Fibroblast of lung (primary cell): ENCODE results near the gene PRPF38A. TPM values are rescaled to one million over a fixed set of nuclear protein-coding genes. Genes with fewer than 3 reads are reported as not detected.

ENCODE experiments used
- DNase-seq, 2 donors: peaks; one replicate each; pipeline versions ENCODE4 v3.0.0 to v3.0.0-alpha.2; 2010; ENCODE audit warnings: low read depth in 2 of 2
- H2AFZ ChIP-seq: 2 replicates; pipeline ENCODE4 v1.5.1; 2012; ENCODE audit warnings: low read length, control low read depth, inconsistent platforms
- H3K27ac ChIP-seq: 2 replicates; pipeline ENCODE4 v1.5.1; 2011; ENCODE audit warnings: low read length, control low read depth; ENCODE audit not compliant: insufficient read depth
- H3K27me3 ChIP-seq: 2 replicates; pipeline ENCODE4 v1.5.1; 2011; ENCODE audit warnings: mild to moderate bottlenecking, low read length; ENCODE audit not compliant: control insufficient read depth, insufficient read depth
- H3K36me3 ChIP-seq: 2 replicates; pipeline ENCODE4 v1.5.1; 2011; ENCODE audit warnings: low read length; ENCODE audit not compliant: control insufficient read depth, insufficient read depth
- H3K4me1 ChIP-seq: 2 replicates; pipeline ENCODE4 v1.5.1; 2011; ENCODE audit warnings: low read length; ENCODE audit not compliant: control insufficient read depth, insufficient read depth; ENCODE audit errors: extremely low read depth
- H3K4me2 ChIP-seq: 2 replicates; pipeline ENCODE4 v1.5.1; 2011; ENCODE audit warnings: low read length, control low read depth; ENCODE audit not compliant: insufficient read depth; ENCODE audit errors: extremely low read depth
- H3K4me3 ChIP-seq, 4 experiments: fragments of 200-600 bp in 1 of 4; sonication (generic) in 1 of 4; replicated peaks in 1 of 4; 2 replicates each; pipeline ENCODE4 v1.5.1; 2011 to 2016; ENCODE audit warnings: low read length in 4 of 4, low read depth in 3 of 4, mild to moderate bottlenecking in 3 of 4, control low read depth in 2 of 4, inconsistent platforms in 1 of 4, mixed read lengths in 1 of 4; ENCODE audit not compliant: insufficient read depth in 1 of 4; ENCODE audit errors: control extremely low read depth in 1 of 4
- H3K79me2 ChIP-seq: 2 replicates; pipeline ENCODE4 v1.5.1; 2012; ENCODE audit warnings: mild to moderate bottlenecking, low read length, inconsistent platforms; ENCODE audit not compliant: control insufficient read depth, insufficient read depth
- H3K9ac ChIP-seq: 2 replicates; pipeline ENCODE4 v1.5.1; 2011; ENCODE audit warnings: mild to moderate bottlenecking, low read length, control low read depth; ENCODE audit not compliant: insufficient read depth
- H3K9me3 ChIP-seq: 2 replicates; pipeline ENCODE4 v1.5.1; 2012; ENCODE audit warnings: low read depth, low read length; ENCODE audit not compliant: control insufficient read depth, insufficient read depth
- H4K20me1 ChIP-seq: 2 replicates; pipeline ENCODE4 v1.5.1; 2011; ENCODE audit warnings: low read length; ENCODE audit not compliant: control insufficient read depth, insufficient read depth; ENCODE audit errors: extremely low read depth
- CTCF ChIP-seq, 2 donors: IDR thresholded peaks in 1 of 2; conservative IDR thresholded peaks in 1 of 2; 1 replicate in 1 of 2; 2 replicates in 1 of 2; pipeline ENCODE4 v1.5.1; 2011 to 2012; ENCODE audit warnings: low read length in 2 of 2, control low read depth in 1 of 2, inconsistent platforms in 1 of 2, low read depth in 1 of 2, mild to moderate bottlenecking in 1 of 2
- EZH2 ChIP-seq: IDR thresholded peaks from 2 replicates; pipeline ENCODE4 v1.5.1; 2012; ENCODE audit warnings: low read length, control low read depth, mild to moderate bottlenecking; ENCODE audit errors: missing control alignments
- polyA plus RNA-seq, 2 donors: library from polyadenylated mRNA; depleted of rRNA in 1 of 2; stranded (reverse) in 1 of 2; unstranded in 1 of 2; fragments of >200 nt; gene quantifications; 2 replicates each; pipeline ENCODE4 v1.2.1, GENCODE V29; 2011 to 2012; ENCODE audit warnings: missing spikeins in 1 of 2
- total RNA-seq: library from RNA; depleted of rRNA; stranded (reverse); fragments of >200 nt; gene quantifications from 2 replicates; pipeline ENCODE4 v1.2.1, GENCODE V29; 2014

Gene PRPF38A
- total and polyA plus RNA-seq, 2 donors (not counting 1 experiment from before 2014, with no cell fraction given) = 7.3 to 22.4 TPM

GRCh38 chr1:52423055-52423454 lies 18.7 kb downstream of the PRPF38A start:
- Histone ChIP-seq H3K27ac (no peak overlapping the region), H3K4me1 (peaks cover 2% of the 10 kb centered on the region), H4K20me1 (no peaks in the 10 kb centered on the region), H3K4me3 (no peak overlapping the region), H3K9ac (no peak overlapping the region), H3K36me3 (peaks cover 1% of the 10 kb centered on the region), H3K27me3 (no peaks in the 10 kb centered on the region), H2AFZ (no peak overlapping the region), H3K4me2 (no peak overlapping the region), H3K79me2 (no peaks in the 10 kb centered on the region), H3K9me3 (no peaks in the 10 kb centered on the region)
- DNase-seq = no peak
- TF ChIP-seq CTCF (conservative IDR thresholded peaks at IDR 0.05 in 1 of 2, IDR thresholded peaks at IDR 0.05 in 1 of 2; ENCODE audit: low read depth in 1 of 2, low read length in 2 of 2) = no peak
- TF ChIP-seq EZH2 = no peak

- Histone ChIP-seq H3K4me1 (peaks cover 2% of the 10 kb centered on the region), H3K4me3 (no peak overlapping the region), H3K27ac (no peak overlapping the region), H3K27me3 (no peaks in the 10 kb centered on the region), H3K9me3 (no peaks in the 10 kb centered on the region), H2AFZ (no peak overlapping the region), H3K4me2 (no peak overlapping the region), H4K20me1 (no peaks in the 10 kb centered on the region), H3K36me3 (peaks cover 1% of the 10 kb centered on the region), H3K9ac (no peak overlapping the region), H3K79me2 (no peaks in the 10 kb centered on the region)
- TF ChIP-seq EZH2 = no peak
- no peak for TF ChIP-seq CTCF (conservative IDR thresholded peaks at IDR 0.05 in 1 of 2, IDR thresholded peaks at IDR 0.05 in 1 of 2; ENCODE audit: low read depth in 1 of 2, low read length in 2 of 2)
- DNase-seq = no peak
Measured at GRCh38 chr1:52423771-52424170, 19.4 kb downstream of the PRPF38A start.

DNA sequence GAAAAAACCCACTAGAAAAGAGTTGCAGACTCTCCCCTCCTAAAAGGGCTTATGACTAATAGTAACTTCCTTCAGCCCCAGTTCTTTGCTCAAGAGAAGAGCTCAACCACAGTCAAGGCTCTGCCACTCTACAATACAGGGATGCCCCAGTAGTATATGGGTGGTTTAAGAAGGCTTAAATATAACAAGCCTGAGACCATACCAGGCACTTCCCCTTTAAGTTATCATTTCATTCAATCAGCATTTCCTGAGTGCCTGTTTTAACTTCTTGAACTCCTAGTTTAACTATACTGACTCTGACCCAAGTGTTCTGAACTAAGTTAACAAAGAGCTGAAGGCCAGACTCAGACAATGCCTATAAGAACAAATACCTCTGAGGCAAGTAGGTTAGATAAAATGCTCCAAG lies 19.8 kb downstream of the PRPF38A start:
- no peak overlapping the region for H3K9ac ChIP-seq
- no peaks in the 10 kb centered on the region for H4K20me1 ChIP-seq
- no peak overlapping the region for H2AFZ ChIP-seq
- H3K4me1 ChIP-seq = peaks cover 2% of the 10 kb centered on the region
- no peaks in the 10 kb centered on the region for H3K27me3 ChIP-seq
- peaks cover 1% of the 10 kb centered on the region for H3K36me3 ChIP-seq
- no peak overlapping the region for H3K4me2 ChIP-seq
- no peak overlapping the region for H3K4me3 ChIP-seq
- TF ChIP-seq EZH2 (no peak), CTCF (conservative IDR thresholded peaks at IDR 0.05 in 1 of 2, IDR thresholded peaks at IDR 0.05 in 1 of 2; ENCODE audit: low read depth in 1 of 2, low read length in 2 of 2) (no peak)
- no peaks in the 10 kb centered on the region for H3K9me3 ChIP-seq
- no peaks in the 10 kb centered on the region for H3K79me2 ChIP-seq
- DNase-seq = no peak
- H3K27ac ChIP-seq = no peak overlapping the region
